K562 (cell line): Measurements from ENCODE around the gene MIX23. TPM values are rescaled to one million over a fixed set of nuclear protein-coding genes. Genes with fewer than 3 reads are reported as not detected.

ENCODE experiments used
- CHD7 ChIP-seq: fragments of 200-600 bp; sonication (generic); IDR thresholded peaks from one replicate; pipeline ENCODE4 v1.6.1; 2012; ENCODE audit warnings: mild to moderate bottlenecking, low read depth, low read length, inconsistent platforms
- ETS1 ChIP-seq: conservative IDR thresholded peaks from 2 replicates; pipeline ENCODE4 v1.6.1; 2011; ENCODE audit warnings: low read depth, mild to moderate bottlenecking, low read length; ENCODE audit not compliant: control insufficient read depth
- FOXP4 ChIP-seq: sonication (generic); formaldehyde crosslinking; IDR thresholded peaks from 2 replicates; pipeline ENCODE4 v1.8.0; 2022; ENCODE audit warnings: mild to moderate bottlenecking, missing genetic modification reagents, borderline replicate concordance
- HMGN3 ChIP-seq: IDR thresholded peaks from 2 replicates; pipeline ENCODE4 v1.6.1; 2011; ENCODE audit warnings: borderline replicate concordance, low read depth, mild to moderate bottlenecking, mixed read lengths, low read length; ENCODE audit not compliant: insufficient read length; ENCODE audit errors: extremely low read depth
- HNRNPK ChIP-seq: fragments of 200-400 bp; formaldehyde crosslinking; IDR thresholded peaks from one replicate; pipeline ENCODE4 v1.6.1; 2018; ENCODE audit warnings: mild to moderate bottlenecking, low read depth, low read length; ENCODE audit not compliant: poor library complexity, severe bottlenecking
- HNRNPL ChIP-seq: fragments of 200-400 bp; formaldehyde crosslinking; IDR thresholded peaks from 2 replicates; pipeline ENCODE4 v1.6.1; 2017; ENCODE audit warnings: low read depth, mild to moderate bottlenecking, low read length
- MEIS2 ChIP-seq: fragments of 450-650 bp; IDR thresholded peaks from 2 replicates; pipeline ENCODE4 v1.6.1; 2014; ENCODE audit warnings: mild to moderate bottlenecking; ENCODE audit not compliant: partially characterized antibody
- ZBTB7A ChIP-seq: IDR thresholded peaks from 2 replicates; pipeline ENCODE4 v1.6.1; 2011; ENCODE audit warnings: low read depth, mild to moderate bottlenecking, low read length, moderate library complexity, borderline replicate concordance; ENCODE audit not compliant: control insufficient read depth
- ZNF124 ChIP-seq: sonication (generic); formaldehyde crosslinking; IDR thresholded peaks from 2 replicates; pipeline ENCODE4 v1.8.1; 2022; ENCODE audit warnings: missing genetic modification reagents
- ZNF707 ChIP-seq: fragments of 250-450 bp; sonication (Bioruptor Pico); conservative IDR thresholded peaks from 2 replicates; pipeline ENCODE4 v1.8.0; 2022; ENCODE audit warnings: inconsistent platforms, mild to moderate bottlenecking, moderate library complexity
- polyA plus RNA-seq, 8 experiments: library from polyadenylated mRNA; depleted of rRNA in 4 of 8; stranded (reverse) in 5 of 8; unstranded in 3 of 8; fragments of >200 nt; fragmentation: Nextera tagmentation in 2 of 8; fragmentation: Illumina TruSeq in 1 of 8; extraction: Ambion mirVana in 2 of 8; extraction: Trizol in 1 of 8; gene quantifications; 2 replicates each; pipeline versions ENCODE4 v1.2.1 to v1.2.3, GENCODE V29; 2011 to 2014; ENCODE audit warnings: inconsistent platforms in 1 of 8, missing spikeins in 1 of 8
- total RNA-seq, 7 experiments: library from RNA; depleted of rRNA in 6 of 7; stranded (reverse); fragments of >200 nt in 6 of 7; fragmentation: Illumina TruSeq in 2 of 7; extraction: Trizol in 2 of 7; gene quantifications; 2 replicates each; pipeline versions ENCODE4 v1.2.1 to v1.2.3, GENCODE V29; 2011 to 2021; ENCODE audit warnings: low replicate concordance in 1 of 7

MIX23 gene
- total and polyA plus RNA-seq, 9 of the 15 experiments (the other 6 are each of a cell fraction or from before 2014, with no cell fraction given): 45.5 to 185 (median 106) TPM

- TF ChIP-seq CHD7 (no peak), ETS1 (peak; percentile 51), ZBTB7A (peak; percentile 80; the same call in 1 of the 2 replicates), ZNF124 (no peak), HNRNPL (peak; percentile 79), HNRNPK (no peak), MEIS2 (peak; percentile 58), HMGN3 (peak; percentile 89), ZNF707 (CRISPR knock-in tag) (no peak), FOXP4 (CRISPR knock-in tag) (peak; percentile 46; the same call in 1 of the 2 replicates)
These were observed 1.0 kb upstream of the MIX23 start, which contains the start of gene FAM162A (continued) for GRCh38 chr3:122383771-122384697.
